ENCODE data around the gene FIBP.

DNA sequence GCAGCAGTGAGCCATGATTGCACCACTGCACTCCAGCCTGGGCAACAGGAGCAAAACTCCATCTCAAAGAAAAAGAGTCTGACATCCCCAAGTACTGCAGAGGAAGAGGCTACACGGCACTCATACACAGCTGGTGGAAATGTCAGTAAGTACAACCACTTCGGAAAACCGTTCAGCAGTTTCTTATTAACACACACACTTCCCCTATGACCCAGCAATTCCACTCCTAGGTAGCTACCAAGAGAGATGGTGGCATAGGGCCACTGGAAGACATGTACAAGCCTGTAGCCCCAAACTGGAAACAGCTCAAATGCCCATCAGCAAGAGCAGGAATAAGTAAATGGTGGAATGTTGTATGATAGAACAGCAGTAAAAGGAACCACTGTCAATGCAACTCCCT lies 34.3 kb upstream of the FIBP start:
- TF ChIP-seq POLR2A (IDR thresholded peaks at IDR 0.05), result no peak
- TF ChIP-seq, protein P1, sequence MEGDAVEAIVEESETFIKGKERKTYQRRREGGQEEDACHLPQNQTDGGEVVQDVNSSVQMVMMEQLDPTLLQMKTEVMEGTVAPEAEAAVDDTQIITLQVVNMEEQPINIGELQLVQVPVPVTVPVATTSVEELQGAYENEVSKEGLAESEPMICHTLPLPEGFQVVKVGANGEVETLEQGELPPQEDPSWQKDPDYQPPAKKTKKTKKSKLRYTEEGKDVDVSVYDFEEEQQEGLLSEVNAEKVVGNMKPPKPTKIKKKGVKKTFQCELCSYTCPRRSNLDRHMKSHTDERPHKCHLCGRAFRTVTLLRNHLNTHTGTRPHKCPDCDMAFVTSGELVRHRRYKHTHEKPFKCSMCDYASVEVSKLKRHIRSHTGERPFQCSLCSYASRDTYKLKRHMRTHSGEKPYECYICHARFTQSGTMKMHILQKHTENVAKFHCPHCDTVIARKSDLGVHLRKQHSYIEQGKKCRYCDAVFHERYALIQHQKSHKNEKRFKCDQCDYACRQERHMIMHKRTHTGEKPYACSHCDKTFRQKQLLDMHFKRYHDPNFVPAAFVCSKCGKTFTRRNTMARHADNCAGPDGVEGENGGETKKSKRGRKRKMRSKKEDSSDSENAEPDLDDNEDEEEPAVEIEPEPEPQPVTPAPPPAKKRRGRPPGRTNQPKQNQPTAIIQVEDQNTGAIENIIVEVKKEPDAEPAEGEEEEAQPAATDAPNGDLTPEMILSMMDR (IDR thresholded peaks at IDR 0.05), result no peak

Measured in lower leg skin (tissue), 3 donors.